HG02798 (cell line): ENCODE results near the gene LIPK.
A peak's percentile ranks its signal among the peaks of the same experiment; 100 is the strongest.
"Not testable (repeated sequence)": the region's sequence is repeated elsewhere in the genome, so short reads cannot be mapped to it uniquely, and the experiment has no call there.

ENCODE experiments used
- ATAC-seq: cut with Tn5 transposase; IDR thresholded peaks from one replicate; pipeline ENCODE4 v1.9.1; 2021; ENCODE audit warnings: mild to moderate bottlenecking; ENCODE audit not compliant: unreplicated experiment, poor library complexity

Gene LIPK

GRCh38 chr10:88707429-88708155, 1.5 kb downstream of the LIPK start:
- ATAC-seq, result no peak

GRCh38 chr10:88709361-88709760, 3.3 kb downstream of the LIPK start:
- ATAC-seq, result not testable (repeated sequence)

GRCh38 chr10:88715517-88715916, 9.5 kb downstream of the LIPK start:
- no peak for ATAC-seq

- ATAC-seq, result no peak
Measured at GRCh38 chr10:88721392-88721791, 15.3 kb downstream of the LIPK start.

- ATAC-seq, result peak; percentile 66
Measured at GRCh38 chr10:88725798-88726197, 19.7 kb downstream of the LIPK start.

GRCh38 chr10:88728107-88728763, 22.2 kb downstream of the LIPK start:
- ATAC-seq, result no peak

GRCh38 chr10:88730864-88731263, 24.8 kb downstream of the LIPK start:
- ATAC-seq, result no peak

- ATAC-seq, result no peak
Measured at GRCh38 chr10:88731296-88731695, 25.2 kb downstream of the LIPK start.

- ATAC-seq, result peak; percentile 33
Measured at GRCh38 chr10:88733215-88733614, 27.2 kb downstream of the LIPK start.

GRCh38 chr10:88735661-88736060, 29.6 kb downstream of the LIPK start:
- no peak for ATAC-seq

GRCh38 chr10:88741921-88742320, 35.9 kb downstream of the LIPK start:
- ATAC-seq, result not testable (repeated sequence)

GRCh38 chr10:88742448-88742847, 36.4 kb downstream of the LIPK start:
- no peak for ATAC-seq

GRCh38 chr10:88744002-88744401, 38.0 kb downstream of the LIPK start:
- ATAC-seq, result no peak

- ATAC-seq, result no peak
Measured at GRCh38 chr10:88745633-88746032, 39.6 kb downstream of the LIPK start.

- ATAC-seq, result no peak
Measured at GRCh38 chr10:88754287-88754686, 48.2 kb downstream of the LIPK start.

- peak; percentile 58 for ATAC-seq
Measured at GRCh38 chr10:88755753-88756152, 49.7 kb downstream of the LIPK start.

GRCh38 chr10:88756660-88757059, 50.6 kb downstream of the LIPK start:
- ATAC-seq, result no peak

- ATAC-seq, result no peak
Measured at GRCh38 chr10:88759366-88760101, 53.5 kb downstream of the LIPK start, which contains the start of gene LIPN. Gene LIPN (plus strand): TSS chr10:88760020. CDS start chr10:88761406, 1,386 bp downstream.

- ATAC-seq, result no peak
Measured at GRCh38 chr10:88762906-88763305, 56.9 kb downstream of the LIPK start.

- no peak for ATAC-seq
Measured at GRCh38 chr10:88763441-88763840, 57.4 kb downstream of the LIPK start.

- ATAC-seq, result no peak
Measured at GRCh38 chr10:88764110-88764509, 58.1 kb downstream of the LIPK start.
